H1 (cell line): ENCODE results near the gene NAGLU. TPM values are rescaled to one million over a fixed set of nuclear protein-coding genes. Genes with fewer than 3 reads are reported as not detected.

Experiments used
- CEBPB ChIP-seq: IDR thresholded peaks from 2 replicates; pipeline ENCODE4 v1.6.1; 2012; ENCODE audit warnings: low read depth, low read length
- CREB1 ChIP-seq: IDR thresholded peaks from 2 replicates; pipeline ENCODE4 v1.6.1; 2012; ENCODE audit warnings: inconsistent platforms
- EGR1 ChIP-seq: IDR thresholded peaks from 2 replicates; pipeline ENCODE4 v1.6.1; 2011; ENCODE audit warnings: low read depth, low read length, borderline replicate concordance
- EP300 ChIP-seq, 2 experiments: IDR thresholded peaks; 1 replicate in 1 of 2; 2 replicates in 1 of 2; pipeline ENCODE4 v1.6.1; 2011 to 2012; ENCODE audit warnings: low read depth in 2 of 2, low read length in 2 of 2, mild to moderate bottlenecking in 2 of 2, borderline replicate concordance in 1 of 2, inconsistent platforms in 1 of 2, moderate library complexity in 1 of 2
- GABPA ChIP-seq: IDR thresholded peaks from 2 replicates; pipeline ENCODE4 v1.6.1; 2011; ENCODE audit warnings: mild to moderate bottlenecking, low read length, moderate library complexity, borderline replicate concordance; ENCODE audit not compliant: insufficient read depth
- JUN ChIP-seq: IDR thresholded peaks from 2 replicates; pipeline ENCODE4 v1.6.1; 2011; ENCODE audit warnings: low read depth, mild to moderate bottlenecking, improper control_type of control experiment, low read length
- RAD21 ChIP-seq, 2 experiments: IDR thresholded peaks in 1 of 2; conservative IDR thresholded peaks in 1 of 2; 2 replicates each; pipeline ENCODE4 v1.6.1; 2011; ENCODE audit warnings: low read depth in 2 of 2, low read length in 2 of 2, improper control_type of control experiment in 1 of 2, inconsistent platforms in 1 of 2, mild to moderate bottlenecking in 1 of 2, moderate library complexity in 1 of 2
- polyA plus RNA-seq, 7 experiments: library from polyadenylated mRNA; depleted of rRNA in 3 of 7; stranded (reverse) in 5 of 7; unstranded in 2 of 7; fragments of >200 nt in 5 of 7; fragments of 200-250 nt in 2 of 7; gene quantifications; 1 replicate in 5 of 7; 2 replicates in 1 of 7; 4 replicates in 1 of 7; pipeline versions ENCODE4 v1.2.1 to v1.2.3, GENCODE V29; 2011 to 2013; ENCODE audit warnings: missing spikeins in 2 of 7, mixed read lengths in 2 of 7
- total RNA-seq: library from RNA; stranded (reverse); fragmentation: NEBNext Ultra II Directional; extraction: Animal tissue kit (Norgen Biotek cat#: 25700); gene quantifications from 2 replicates; pipeline ENCODE4 v1.2.1, GENCODE V29; 2021
- TF ChIP-seq, protein P1 (sequence below): fragments of 300-600 bp; sonication (generic); IDR thresholded peaks from 2 replicates; pipeline ENCODE4 v1.7.1; 2012; ENCODE audit warnings: low read length, moderate library complexity, mild to moderate bottlenecking, inconsistent platforms; ENCODE audit not compliant: insufficient replicate concordance

NAGLU gene
- total and polyA plus RNA-seq, 2 of the 8 experiments (the other 6 are each of a cell fraction or from before 2014, with no cell fraction given), result 21.3 to 21.6 TPM

DNA sequence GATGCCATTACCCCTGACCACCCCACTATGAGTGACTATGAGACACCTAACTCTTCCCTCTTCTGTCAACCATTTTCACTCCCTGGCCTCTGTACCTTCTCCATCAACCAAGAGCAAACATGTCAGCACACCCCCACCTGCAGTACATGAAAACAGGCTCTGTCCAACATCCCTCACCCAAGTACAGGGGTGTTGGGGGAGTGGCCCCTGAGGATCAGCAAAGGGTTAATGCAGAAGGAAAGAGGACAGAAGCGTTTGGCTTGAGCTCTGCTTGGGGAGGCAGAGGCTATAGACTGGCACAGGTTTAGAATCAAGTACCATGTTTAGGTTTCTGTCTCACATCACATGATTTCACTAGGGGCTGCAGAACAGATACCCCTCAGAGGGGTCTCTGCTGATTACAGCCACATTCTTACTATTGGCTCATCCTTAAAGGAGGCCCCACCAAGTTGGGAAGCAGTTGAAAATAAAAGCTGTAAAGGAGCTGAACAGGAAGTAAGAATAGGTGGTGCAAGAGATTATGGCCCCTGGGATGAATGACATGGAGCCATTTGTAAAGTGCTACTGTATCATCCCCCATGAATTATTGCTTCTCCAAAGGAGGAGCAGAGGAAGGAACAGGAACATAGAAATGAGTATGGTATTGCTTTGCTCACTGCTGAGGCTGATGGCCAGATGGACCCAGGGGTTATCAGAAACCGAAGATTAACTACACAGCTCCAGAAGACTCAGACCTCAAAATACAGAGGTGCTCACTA, 43.9 kb downstream of the NAGLU start (continued):
- TF ChIP-seq, protein P1, sequence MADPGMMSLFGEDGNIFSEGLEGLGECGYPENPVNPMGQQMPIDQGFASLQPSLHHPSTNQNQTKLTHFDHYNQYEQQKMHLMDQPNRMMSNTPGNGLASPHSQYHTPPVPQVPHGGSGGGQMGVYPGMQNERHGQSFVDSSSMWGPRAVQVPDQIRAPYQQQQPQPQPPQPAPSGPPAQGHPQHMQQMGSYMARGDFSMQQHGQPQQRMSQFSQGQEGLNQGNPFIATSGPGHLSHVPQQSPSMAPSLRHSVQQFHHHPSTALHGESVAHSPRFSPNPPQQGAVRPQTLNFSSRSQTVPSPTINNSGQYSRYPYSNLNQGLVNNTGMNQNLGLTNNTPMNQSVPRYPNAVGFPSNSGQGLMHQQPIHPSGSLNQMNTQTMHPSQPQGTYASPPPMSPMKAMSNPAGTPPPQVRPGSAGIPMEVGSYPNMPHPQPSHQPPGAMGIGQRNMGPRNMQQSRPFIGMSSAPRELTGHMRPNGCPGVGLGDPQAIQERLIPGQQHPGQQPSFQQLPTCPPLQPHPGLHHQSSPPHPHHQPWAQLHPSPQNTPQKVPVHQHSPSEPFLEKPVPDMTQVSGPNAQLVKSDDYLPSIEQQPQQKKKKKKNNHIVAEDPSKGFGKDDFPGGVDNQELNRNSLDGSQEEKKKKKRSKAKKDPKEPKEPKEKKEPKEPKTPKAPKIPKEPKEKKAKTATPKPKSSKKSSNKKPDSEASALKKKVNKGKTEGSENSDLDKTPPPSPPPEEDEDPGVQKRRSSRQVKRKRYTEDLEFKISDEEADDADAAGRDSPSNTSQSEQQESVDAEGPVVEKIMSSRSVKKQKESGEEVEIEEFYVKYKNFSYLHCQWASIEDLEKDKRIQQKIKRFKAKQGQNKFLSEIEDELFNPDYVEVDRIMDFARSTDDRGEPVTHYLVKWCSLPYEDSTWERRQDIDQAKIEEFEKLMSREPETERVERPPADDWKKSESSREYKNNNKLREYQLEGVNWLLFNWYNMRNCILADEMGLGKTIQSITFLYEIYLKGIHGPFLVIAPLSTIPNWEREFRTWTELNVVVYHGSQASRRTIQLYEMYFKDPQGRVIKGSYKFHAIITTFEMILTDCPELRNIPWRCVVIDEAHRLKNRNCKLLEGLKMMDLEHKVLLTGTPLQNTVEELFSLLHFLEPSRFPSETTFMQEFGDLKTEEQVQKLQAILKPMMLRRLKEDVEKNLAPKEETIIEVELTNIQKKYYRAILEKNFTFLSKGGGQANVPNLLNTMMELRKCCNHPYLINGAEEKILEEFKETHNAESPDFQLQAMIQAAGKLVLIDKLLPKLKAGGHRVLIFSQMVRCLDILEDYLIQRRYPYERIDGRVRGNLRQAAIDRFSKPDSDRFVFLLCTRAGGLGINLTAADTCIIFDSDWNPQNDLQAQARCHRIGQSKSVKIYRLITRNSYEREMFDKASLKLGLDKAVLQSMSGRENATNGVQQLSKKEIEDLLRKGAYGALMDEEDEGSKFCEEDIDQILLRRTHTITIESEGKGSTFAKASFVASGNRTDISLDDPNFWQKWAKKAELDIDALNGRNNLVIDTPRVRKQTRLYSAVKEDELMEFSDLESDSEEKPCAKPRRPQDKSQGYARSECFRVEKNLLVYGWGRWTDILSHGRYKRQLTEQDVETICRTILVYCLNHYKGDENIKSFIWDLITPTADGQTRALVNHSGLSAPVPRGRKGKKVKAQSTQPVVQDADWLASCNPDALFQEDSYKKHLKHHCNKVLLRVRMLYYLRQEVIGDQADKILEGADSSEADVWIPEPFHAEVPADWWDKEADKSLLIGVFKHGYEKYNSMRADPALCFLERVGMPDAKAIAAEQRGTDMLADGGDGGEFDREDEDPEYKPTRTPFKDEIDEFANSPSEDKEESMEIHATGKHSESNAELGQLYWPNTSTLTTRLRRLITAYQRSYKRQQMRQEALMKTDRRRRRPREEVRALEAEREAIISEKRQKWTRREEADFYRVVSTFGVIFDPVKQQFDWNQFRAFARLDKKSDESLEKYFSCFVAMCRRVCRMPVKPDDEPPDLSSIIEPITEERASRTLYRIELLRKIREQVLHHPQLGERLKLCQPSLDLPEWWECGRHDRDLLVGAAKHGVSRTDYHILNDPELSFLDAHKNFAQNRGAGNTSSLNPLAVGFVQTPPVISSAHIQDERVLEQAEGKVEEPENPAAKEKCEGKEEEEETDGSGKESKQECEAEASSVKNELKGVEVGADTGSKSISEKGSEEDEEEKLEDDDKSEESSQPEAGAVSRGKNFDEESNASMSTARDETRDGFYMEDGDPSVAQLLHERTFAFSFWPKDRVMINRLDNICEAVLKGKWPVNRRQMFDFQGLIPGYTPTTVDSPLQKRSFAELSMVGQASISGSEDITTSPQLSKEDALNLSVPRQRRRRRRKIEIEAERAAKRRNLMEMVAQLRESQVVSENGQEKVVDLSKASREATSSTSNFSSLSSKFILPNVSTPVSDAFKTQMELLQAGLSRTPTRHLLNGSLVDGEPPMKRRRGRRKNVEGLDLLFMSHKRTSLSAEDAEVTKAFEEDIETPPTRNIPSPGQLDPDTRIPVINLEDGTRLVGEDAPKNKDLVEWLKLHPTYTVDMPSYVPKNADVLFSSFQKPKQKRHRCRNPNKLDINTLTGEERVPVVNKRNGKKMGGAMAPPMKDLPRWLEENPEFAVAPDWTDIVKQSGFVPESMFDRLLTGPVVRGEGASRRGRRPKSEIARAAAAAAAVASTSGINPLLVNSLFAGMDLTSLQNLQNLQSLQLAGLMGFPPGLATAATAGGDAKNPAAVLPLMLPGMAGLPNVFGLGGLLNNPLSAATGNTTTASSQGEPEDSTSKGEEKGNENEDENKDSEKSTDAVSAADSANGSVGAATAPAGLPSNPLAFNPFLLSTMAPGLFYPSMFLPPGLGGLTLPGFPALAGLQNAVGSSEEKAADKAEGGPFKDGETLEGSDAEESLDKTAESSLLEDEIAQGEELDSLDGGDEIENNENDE, result no peak
- TF ChIP-seq EGR1 (no peak), EP300 (IDR thresholded peaks at IDR 0.05; ENCODE audit: borderline replicate concordance in 1 of 2, low read depth in 2 of 2, low read length in 2 of 2) (no peak), CREB1 (no peak), RAD21 (IDR thresholded peaks at IDR 0.05 in 1 of 2, conservative IDR thresholded peaks at IDR 0.05 in 1 of 2; ENCODE audit: low read depth in 2 of 2, low read length in 2 of 2) (no peak), JUN (no peak), CEBPB (no peak), GABPA (no peak)
